H1 (cell line): ENCODE results near the gene ZMAT1. TPM values are rescaled to one million over a fixed set of nuclear protein-coding genes. Genes with fewer than 3 reads are reported as not detected.
"Not testable (repeated sequence)": the region's sequence is repeated elsewhere in the genome, so short reads cannot be mapped to it uniquely, and the experiment has no call there.

Experiments
- CTCF ChIA-PET: fragments of 300-600 bp; sonication (Branson Sonifier 250); formaldehyde crosslinking; loops from one replicate; lab custom pipeline; 2021; ENCODE audit not compliant: partially characterized antibody; lab: Charles Lee
- POLR2A ChIA-PET: fragments of 300-600 bp; sonication (Branson Sonifier 250); formaldehyde crosslinking; loops from one replicate; lab custom pipeline; 2021; ENCODE audit warnings: inconsistent platforms; ENCODE audit not compliant: partially characterized antibody; lab: Charles Lee
- DNase-seq, 2 experiments: peaks; one replicate each; pipeline versions ENCODE4 v3.0.0 to v3.0.0-alpha.2; 2010 to 2022; ENCODE audit warnings: low spot score in 2 of 2, low read depth in 1 of 2, mixed read lengths in 1 of 2
- FAIRE-seq: peaks from 2 replicates; lab custom pipeline; 2011; peaks lifted over from hg19 to GRCh38; lab: Jason Lieb, UNC
- H2AFZ ChIP-seq: 2 replicates; pipeline ENCODE4 v1.8.1; 2012; ENCODE audit warnings: low read length, inconsistent platforms
- H2AK5ac ChIP-seq: 2 replicates; pipeline ENCODE4 v1.6.1; 2013; ENCODE audit warnings: low read depth, low read length
- H2BK120ac ChIP-seq: replicated peaks from 2 replicates; pipeline ENCODE3; 2013; ENCODE audit warnings: low read depth, low read length, inconsistent platforms
- H2BK12ac ChIP-seq: 2 replicates; pipeline ENCODE4 v1.6.1; 2013; ENCODE audit warnings: low read depth, low read length
- H2BK15ac ChIP-seq: 2 replicates; pipeline ENCODE4 v1.6.1; 2013; ENCODE audit warnings: low read length
- H2BK20ac ChIP-seq: 2 replicates; pipeline ENCODE4 v1.6.1; 2013; ENCODE audit warnings: low read length
- H2BK5ac ChIP-seq: 2 replicates; pipeline ENCODE4 v1.6.1; 2013; ENCODE audit warnings: low read depth, low read length
- H3K14ac ChIP-seq: 2 replicates; pipeline ENCODE4 v1.6.1; 2013; ENCODE audit warnings: inconsistent platforms; ENCODE audit not compliant: insufficient read length
- H3K18ac ChIP-seq: 2 replicates; pipeline ENCODE4 v1.6.1; 2013; ENCODE audit warnings: low read length; ENCODE audit errors: extremely low read depth
- H3K23ac ChIP-seq: 2 replicates; pipeline ENCODE4 v1.6.1; 2013; ENCODE audit warnings: inconsistent platforms; ENCODE audit not compliant: insufficient read length
- H3K23me2 ChIP-seq: 2 replicates; pipeline ENCODE4 v1.6.1; 2013; ENCODE audit warnings: low read depth, low read length
- H3K27ac ChIP-seq: 2 replicates; pipeline ENCODE4 v1.6.1; 2011; ENCODE audit warnings: low read depth, low read length, inconsistent platforms
- H3K27me3 ChIP-seq, 4 experiments: replicated peaks in 1 of 4; 1 replicate in 1 of 4; 2 replicates in 3 of 4; pipeline versions ENCODE4 v1.6.1 to v1.8.1; 2011 to 2013; ENCODE audit warnings: low read length in 3 of 4, mild to moderate bottlenecking in 3 of 4, inconsistent platforms in 2 of 4, mixed read lengths in 2 of 4, moderate library complexity in 1 of 4; ENCODE audit not compliant: control insufficient read depth in 3 of 4, insufficient read depth in 3 of 4; ENCODE audit errors: extremely low read depth in 1 of 4
- H3K36me3 ChIP-seq, 4 experiments: 2 replicates each; pipeline versions ENCODE4 v1.6.1 to v1.8.1; 2011 to 2013; ENCODE audit warnings: mild to moderate bottlenecking in 4 of 4, low read length in 3 of 4, moderate library complexity in 2 of 4, control low read depth in 1 of 4, inconsistent platforms in 1 of 4; ENCODE audit not compliant: insufficient read depth in 4 of 4, control insufficient read depth in 2 of 4
- H3K4ac ChIP-seq: replicated peaks from 2 replicates; pipeline ENCODE3; 2013; ENCODE audit warnings: low read length, low read depth, mixed read lengths, inconsistent platforms; ENCODE audit not compliant: insufficient read length
- H3K4me1 ChIP-seq, 4 experiments: replicated peaks in 1 of 4; 1 replicate in 1 of 4; 2 replicates in 3 of 4; pipeline versions ENCODE4 v1.6.1 to v1.8.1; 2011 to 2013; ENCODE audit warnings: low read length in 3 of 4, inconsistent platforms in 2 of 4, mixed read lengths in 1 of 4; ENCODE audit not compliant: insufficient read depth in 4 of 4, control insufficient read depth in 3 of 4
- H3K4me2 ChIP-seq, 2 experiments: 2 replicates each; pipeline versions ENCODE4 v1.6.1 to v1.8.1; 2011 to 2013; ENCODE audit warnings: low read depth in 2 of 2, low read length in 2 of 2, control low read depth in 1 of 2, inconsistent platforms in 1 of 2, mild to moderate bottlenecking in 1 of 2; ENCODE audit not compliant: insufficient read depth in 1 of 2
- H3K4me3 ChIP-seq, 4 experiments: fragments of 200-600, 300-600 bp in 1 of 4; sonication (generic), shearing (Covaris generic), sonication (Bioruptor Twin) in 1 of 4; 2 replicates each; pipeline versions ENCODE4 v1.5.1 to v1.8.1; 2011 to 2016; ENCODE audit warnings: low read length in 4 of 4, low read depth in 3 of 4, control low read depth in 2 of 4, inconsistent platforms in 2 of 4, mild to moderate bottlenecking in 2 of 4, mixed read lengths in 1 of 4, moderate library complexity in 1 of 4; ENCODE audit not compliant: insufficient read depth in 2 of 4; ENCODE audit errors: extremely low read depth in 1 of 4
- H3K56ac ChIP-seq: replicated peaks from 2 replicates; pipeline ENCODE3; 2013; ENCODE audit warnings: low read depth, mild to moderate bottlenecking, mixed read lengths, low read length, inconsistent platforms; ENCODE audit not compliant: insufficient read length
- H3K79me1 ChIP-seq: 2 replicates; pipeline ENCODE4 v1.6.1; 2013; ENCODE audit warnings: low read depth, low read length, control low read depth
- H3K79me2 ChIP-seq, 2 experiments: 2 replicates each; pipeline versions ENCODE4 v1.6.1 to v1.8.1; 2012 to 2013; ENCODE audit warnings: low read length in 2 of 2, mild to moderate bottlenecking in 2 of 2, inconsistent platforms in 1 of 2; ENCODE audit not compliant: insufficient read depth in 2 of 2, control insufficient read depth in 1 of 2
- H3K9ac ChIP-seq, 4 experiments: replicated peaks in 1 of 4; 1 replicate in 1 of 4; 2 replicates in 3 of 4; pipeline versions ENCODE4 v1.6.1 to v1.8.1; 2011 to 2013; ENCODE audit warnings: low read depth in 3 of 4, low read length in 3 of 4, control low read depth in 2 of 4, mild to moderate bottlenecking in 2 of 4, moderate library complexity in 2 of 4, inconsistent platforms in 1 of 4; ENCODE audit errors: extremely low read depth in 1 of 4
- H3K9me3 ChIP-seq, 2 experiments: 2 replicates each; pipeline versions ENCODE4 v1.6.1 to v1.8.1; 2012 to 2013; ENCODE audit warnings: mild to moderate bottlenecking in 2 of 2, moderate library complexity in 2 of 2, control low read depth in 1 of 2, inconsistent platforms in 1 of 2, low read depth in 1 of 2, low read length in 1 of 2, mixed read lengths in 1 of 2; ENCODE audit not compliant: insufficient read depth in 2 of 2
- H4K20me1 ChIP-seq, 2 experiments: replicated peaks in 1 of 2; 2 replicates each; pipeline versions ENCODE3 to v1.8.1; 2011 to 2013; ENCODE audit warnings: inconsistent platforms in 2 of 2, low read length in 2 of 2, mild to moderate bottlenecking in 1 of 2; ENCODE audit not compliant: insufficient read depth in 2 of 2, control insufficient read depth in 1 of 2
- H4K5ac ChIP-seq: 2 replicates; pipeline ENCODE4 v1.6.1; 2013; ENCODE audit warnings: low read length, low read depth, mixed read lengths, inconsistent platforms; ENCODE audit not compliant: insufficient read length
- H4K8ac ChIP-seq: 2 replicates; pipeline ENCODE4 v1.8.0; 2013; ENCODE audit warnings: mild to moderate bottlenecking, moderate library complexity, low read length, inconsistent platforms; ENCODE audit not compliant: insufficient read depth; ENCODE audit errors: extremely low read depth
- H4K91ac ChIP-seq: replicated peaks from 2 replicates; pipeline ENCODE3; 2013; ENCODE audit warnings: low read length, mixed read lengths, inconsistent platforms; ENCODE audit not compliant: insufficient read length
- CBX5 ChIP-seq: fragments of 300-800, 300-1000 bp; sonication (generic); IDR thresholded peaks from 2 replicates; pipeline ENCODE4 v1.7.1; 2016; ENCODE audit warnings: antibody characterized with exemption, low read length, low read depth
- CHD2 ChIP-seq: IDR thresholded peaks from 2 replicates; pipeline ENCODE4 v1.6.1; 2012; ENCODE audit warnings: low read length, improper control_type of control experiment
- JUN ChIP-seq: IDR thresholded peaks from 2 replicates; pipeline ENCODE4 v1.6.1; 2011; ENCODE audit warnings: low read depth, mild to moderate bottlenecking, improper control_type of control experiment, low read length
- SUZ12 ChIP-seq: fragments of 200-600 bp; sonication (generic); IDR thresholded peaks from 2 replicates; pipeline ENCODE4 v1.6.1; 2012; ENCODE audit warnings: mild to moderate bottlenecking, inconsistent platforms, low read length, moderate library complexity, mixed read lengths
- WGBS, 2 experiments: shearing (Covaris generic) in 1 of 2; methylation state at CpG; one replicate each; pipeline versions ENCODE4 v1.1.6 to v1.1.7; 2013 to 2015; ENCODE audit warnings: low lambda C conversion rate in 2 of 2, mixed read lengths in 2 of 2, inconsistent platforms in 1 of 2, low coverage in 1 of 2, missing lambda C conversion rate in 1 of 2; ENCODE audit not compliant: insufficient replicate concordance in 2 of 2, insufficient coverage in 1 of 2, insufficient read length in 1 of 2; ENCODE audit errors: extremely low coverage in 1 of 2, missing lambda C conversion rate in 1 of 2; 5-methylcytosine and 5-hydroxymethylcytosine counted together
- polyA plus RNA-seq, 7 experiments: library from polyadenylated mRNA; depleted of rRNA in 3 of 7; stranded (reverse) in 5 of 7; unstranded in 2 of 7; fragments of >200 nt in 5 of 7; fragments of 200-250 nt in 2 of 7; gene quantifications; 1 replicate in 5 of 7; 2 replicates in 1 of 7; 4 replicates in 1 of 7; pipeline versions ENCODE4 v1.2.1 to v1.2.3, GENCODE V29; 2011 to 2013; ENCODE audit warnings: missing spikeins in 2 of 7, mixed read lengths in 2 of 7
- total RNA-seq: library from RNA; stranded (reverse); fragmentation: NEBNext Ultra II Directional; extraction: Animal tissue kit (Norgen Biotek cat#: 25700); gene quantifications from 2 replicates; pipeline ENCODE4 v1.2.1, GENCODE V29; 2021

The ZMAT1 gene
- total and polyA plus RNA-seq, 2 of the 8 experiments (the other 6 are each of a cell fraction or from before 2014, with no cell fraction given), result 1.3 to 1.4 TPM

DNA sequence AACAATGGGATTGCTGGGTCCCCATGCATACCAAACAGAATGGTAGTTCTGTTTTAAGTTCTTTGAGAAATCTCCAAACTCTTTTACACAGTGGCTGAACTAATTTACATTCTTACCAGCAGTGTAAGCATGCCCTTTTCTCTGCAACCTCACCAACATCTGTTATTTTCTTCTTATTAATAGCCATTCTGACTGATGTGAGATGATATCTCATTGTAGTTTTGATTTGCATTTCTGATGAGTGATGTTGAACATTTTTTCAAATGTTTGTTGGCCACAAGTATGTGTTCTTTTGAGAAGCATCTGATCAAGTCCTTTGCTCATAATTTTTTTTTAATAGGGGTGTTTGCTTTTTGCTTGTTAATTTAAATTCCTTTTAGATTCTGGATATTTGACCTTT is 41.2 kb upstream of the ZMAT1 start (continued):
- no peak for TF ChIP-seq JUN
- no peak for TF ChIP-seq CBX5
- no peak for TF ChIP-seq CHD2
- no peak for TF ChIP-seq SUZ12

DNA sequence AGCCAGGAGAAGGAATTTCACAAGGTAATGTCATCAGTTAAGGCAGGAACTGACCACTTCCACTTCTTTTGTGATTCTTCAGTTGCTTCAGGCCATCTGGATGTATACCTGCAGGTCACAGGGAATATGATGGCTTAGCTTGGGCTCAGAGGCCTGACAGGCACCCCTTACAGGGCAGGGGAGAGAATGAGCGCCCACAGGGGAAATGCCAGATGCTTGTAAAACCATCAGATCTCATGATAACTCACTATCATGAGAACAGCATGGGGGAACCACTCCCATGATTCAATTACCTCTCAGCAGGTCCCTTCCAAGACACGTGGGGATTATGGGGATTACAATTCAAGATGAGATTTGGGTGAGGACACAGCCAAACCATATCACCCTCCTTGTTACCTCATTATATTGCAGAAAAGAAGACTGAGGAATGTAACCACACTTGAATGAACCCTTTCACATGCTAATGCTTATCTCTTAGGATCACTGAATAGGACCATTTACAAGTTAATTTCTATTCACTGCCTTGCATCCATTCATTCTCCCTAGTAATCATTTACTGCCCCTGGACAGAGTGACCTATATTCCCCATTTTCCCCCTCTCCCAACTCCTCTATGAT is 33.2 kb upstream of the ZMAT1 start:
- H2AFZ ChIP-seq, H4K91ac ChIP-seq, POLR2A ChIA-PET, H3K4me2 ChIP-seq, H3K56ac ChIP-seq, H2BK15ac ChIP-seq, H4K20me1 ChIP-seq, H3K23me2 ChIP-seq, H2BK5ac ChIP-seq, H3K79me2 ChIP-seq, H3K9me3 ChIP-seq, CTCF ChIA-PET, H3K27me3 ChIP-seq, H4K5ac ChIP-seq, H3K9ac ChIP-seq, H2AK5ac ChIP-seq, DNase-seq, H3K27ac ChIP-seq, H4K8ac ChIP-seq, H3K79me1 ChIP-seq, H2BK20ac ChIP-seq, H3K14ac ChIP-seq, H3K4me3 ChIP-seq, H2BK12ac ChIP-seq, H3K18ac ChIP-seq, H3K4me1 ChIP-seq, H3K23ac ChIP-seq, H2BK120ac ChIP-seq, H3K36me3 ChIP-seq, FAIRE-seq, H3K4ac ChIP-seq: not testable (repeated sequence)
- WGBS, 2 experiments, result no CpG with 5 or more reads among the region's 2 CpGs
